T-helper 1 cell (primary cell): ENCODE measurements around the gene PTPRD.

Source experiments
- DNase-seq, 5 donors: peaks; one replicate each; pipeline ENCODE4 v3.0.0-alpha.2; 2012 to 2020

Gene PTPRD

GRCh38 chr9:8734760-8735159 is 1878.0 kb downstream of the PTPRD start:
- no peak for DNase-seq

- DNase-seq, result no peak
These were observed 1879.5 kb downstream of the PTPRD start for GRCh38 chr9:8733131-8733954.

- no peak for DNase-seq
These were observed 1880.3 kb downstream of the PTPRD start for GRCh38 chr9:8732367-8733075.

GRCh38 chr9:8730618-8731017 is 1882.2 kb downstream of the PTPRD start:
- DNase-seq, result no peak

GRCh38 chr9:8728910-8729309 is 1883.9 kb downstream of the PTPRD start:
- no peak for DNase-seq

- DNase-seq, result no peak
These were observed 1885.6 kb downstream of the PTPRD start for GRCh38 chr9:8727191-8727590.

- no peak for DNase-seq
These were observed 1886.1 kb downstream of the PTPRD start for GRCh38 chr9:8726692-8727091.

- no peak for DNase-seq
These were observed 1887.2 kb downstream of the PTPRD start for GRCh38 chr9:8725635-8726034.

GRCh38 chr9:8724284-8725018 is 1888.4 kb downstream of the PTPRD start:
- DNase-seq, result no peak

GRCh38 chr9:8723195-8723594 is 1889.6 kb downstream of the PTPRD start:
- DNase-seq, result no peak

- DNase-seq, result no peak
These were observed 1892.8 kb downstream of the PTPRD start for GRCh38 chr9:8719833-8720486.

GRCh38 chr9:8718121-8718725 is 1894.6 kb downstream of the PTPRD start:
- DNase-seq, result no peak

- no peak for DNase-seq
These were observed 1895.7 kb downstream of the PTPRD start for GRCh38 chr9:8717146-8717545.

GRCh38 chr9:8715788-8716187 is 1897.0 kb downstream of the PTPRD start:
- no peak for DNase-seq

GRCh38 chr9:8713811-8714165 is 1899.0 kb downstream of the PTPRD start:
- DNase-seq, result no peak

- no peak for DNase-seq
These were observed 1899.5 kb downstream of the PTPRD start for GRCh38 chr9:8713149-8713810.

- DNase-seq, result no peak
These were observed 1903.1 kb downstream of the PTPRD start for GRCh38 chr9:8709731-8710130.

- DNase-seq, result no peak
These were observed 1904.1 kb downstream of the PTPRD start for GRCh38 chr9:8708728-8709127.

GRCh38 chr9:8706998-8707397 is 1905.8 kb downstream of the PTPRD start:
- no peak for DNase-seq

- DNase-seq, result no peak
These were observed 1906.3 kb downstream of the PTPRD start for GRCh38 chr9:8706531-8706930.

- no peak for DNase-seq
These were observed 1906.9 kb downstream of the PTPRD start for GRCh38 chr9:8705861-8706260.

- no peak for DNase-seq
These were observed 1908.9 kb downstream of the PTPRD start for GRCh38 chr9:8703904-8704303.
